Esophagus mucosa (tissue), 1 donor: ENCODE data around the gene GLT1D1. TPM values are rescaled to one million over a fixed set of nuclear protein-coding genes. Genes with fewer than 3 reads are reported as not detected.
A peak's percentile ranks its signal among the peaks of the same experiment; 100 is the strongest.
"Not testable (repeated sequence)": the region's sequence is repeated elsewhere in the genome, so short reads cannot be mapped to it uniquely, and the experiment has no call there.

Experiments used
- ATAC-seq: fragments of 200-7000 bp; cut with Tn5 transposase; one replicate; pipeline ENCODE4 v1.9.1; 2020
- total RNA-seq: library from RNA; stranded (reverse); gene quantifications from one replicate; pipeline ENCODE4 v1.2.4, GENCODE V29; 2023
- donor health status: DM: yes; HTN: yes; CAD: no.

GLT1D1 gene
- total RNA-seq, 1 donor from 2014 or later = 0.64 TPM

DNA sequence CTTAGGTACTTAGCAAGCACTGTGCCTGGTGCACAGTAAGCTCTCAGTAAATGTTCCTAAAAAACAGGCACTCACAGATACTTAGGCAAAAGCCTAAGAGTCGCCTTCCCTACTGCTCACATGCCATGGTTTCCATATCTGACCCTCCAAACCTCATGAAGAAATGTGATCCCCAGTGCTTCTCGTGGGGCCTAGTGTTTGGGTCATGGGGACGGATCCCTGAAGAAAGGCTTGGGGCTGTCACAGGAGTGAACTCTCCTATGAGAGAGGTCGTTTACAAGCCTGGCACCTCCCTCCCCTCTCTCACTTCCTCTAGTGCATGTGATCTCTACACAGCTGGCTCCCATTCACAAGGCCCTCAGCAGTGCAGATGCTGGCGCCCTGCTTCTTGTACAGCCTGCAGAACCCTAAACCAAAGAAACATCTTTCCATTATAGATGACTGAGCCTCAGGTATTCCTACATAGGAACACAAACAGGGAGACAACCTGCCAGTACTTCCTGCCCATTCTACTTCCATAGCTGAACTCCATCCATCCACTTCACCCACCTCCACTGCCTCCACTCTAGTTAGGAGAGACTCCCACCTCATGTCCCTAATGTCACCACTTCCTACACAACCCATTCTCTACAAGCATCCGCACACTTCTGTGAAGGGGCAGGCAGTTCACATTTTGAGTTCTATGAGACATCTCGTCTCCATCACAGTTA lies 32.4 kb upstream of the GLT1D1 start:
- ATAC-seq = no peak

DNA sequence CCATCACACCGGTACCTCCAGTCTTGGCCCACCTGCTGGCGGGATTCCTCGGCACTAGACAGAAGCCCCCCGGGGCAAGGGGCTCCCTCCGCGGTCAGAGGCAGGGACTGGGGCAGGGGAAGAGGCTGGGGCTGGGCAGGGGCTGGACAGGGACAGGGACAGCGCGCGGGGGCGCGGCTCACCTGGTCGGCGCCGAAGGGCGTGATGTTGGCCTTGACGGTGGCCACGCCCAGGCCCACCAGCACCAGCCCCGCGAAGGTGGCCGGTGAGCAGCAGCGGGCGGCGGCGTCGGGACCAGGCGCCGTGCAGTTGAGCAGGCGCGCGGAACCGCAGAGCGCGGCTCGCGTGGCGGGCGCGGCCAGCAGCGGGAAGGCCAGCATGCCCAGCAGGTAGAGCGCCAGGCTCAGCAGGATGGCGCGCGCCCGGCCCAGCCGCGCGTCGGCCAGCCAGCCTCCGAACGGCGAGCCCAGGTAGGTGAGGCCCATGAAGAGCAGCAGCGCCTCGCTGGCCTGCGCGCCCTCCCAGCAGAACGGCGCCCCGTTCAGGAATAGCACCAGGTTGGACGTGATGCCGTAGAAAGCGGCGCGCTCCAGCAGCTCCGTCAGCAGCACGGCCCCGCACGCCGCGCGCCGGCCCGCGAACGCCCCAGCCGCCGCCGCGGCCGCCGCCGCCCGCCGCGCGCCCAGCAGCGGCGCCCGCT lies 29.9 kb upstream of the GLT1D1 start:
- ATAC-seq = peak; percentile 57

DNA sequence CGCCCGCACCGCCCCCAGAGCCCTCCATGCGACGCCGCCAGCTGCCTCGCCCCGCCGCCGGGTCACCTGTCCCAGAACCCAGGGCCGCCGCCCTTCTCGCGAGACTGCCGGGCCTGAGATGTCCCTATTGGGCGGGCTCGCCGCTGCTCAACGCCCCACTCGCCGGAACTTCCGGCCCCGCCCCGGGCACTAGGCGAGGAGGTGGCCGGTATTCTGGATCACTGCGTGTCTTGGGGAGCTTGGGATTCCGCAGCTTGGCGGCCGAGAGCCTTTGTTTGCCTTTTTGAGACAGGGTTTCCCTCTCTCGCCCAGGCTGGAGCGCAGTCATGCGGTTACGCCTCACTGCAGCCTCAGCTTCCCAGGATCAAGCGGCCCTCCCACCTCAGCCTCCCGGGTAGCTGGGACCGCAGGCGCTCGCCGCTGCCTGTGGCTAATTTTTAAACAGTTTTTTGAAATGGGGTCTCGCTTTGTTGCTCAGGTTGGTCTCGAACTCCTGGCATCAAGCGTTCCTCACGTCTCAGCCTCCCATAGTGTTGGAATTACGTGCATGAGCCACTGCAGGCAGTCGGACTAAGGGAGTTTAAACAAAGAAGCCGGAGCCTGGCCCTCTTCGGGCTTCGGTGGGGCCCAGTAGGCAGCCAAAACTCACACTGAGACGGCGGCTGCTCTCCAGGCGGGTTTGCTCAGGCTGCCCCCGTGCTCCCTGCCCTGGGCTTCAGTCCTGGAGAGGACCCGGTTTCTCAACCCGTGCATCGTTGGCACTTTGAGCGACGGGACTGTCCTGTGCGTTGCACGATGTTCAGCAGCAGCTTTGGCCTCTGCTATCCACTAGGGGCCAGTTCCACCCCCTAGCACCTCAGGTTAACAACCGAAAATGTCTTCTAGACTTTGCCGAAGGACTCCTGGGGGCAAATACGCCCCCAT lies 29.1 kb upstream of the GLT1D1 start, which contains the start of gene SLC15A4:
SLC15A4 (minus strand) TSS at position 43 of the 924 bp plus-strand sequence; CDS start at position 28, 15 bp downstream.
- peak; percentile 99 for ATAC-seq

DNA sequence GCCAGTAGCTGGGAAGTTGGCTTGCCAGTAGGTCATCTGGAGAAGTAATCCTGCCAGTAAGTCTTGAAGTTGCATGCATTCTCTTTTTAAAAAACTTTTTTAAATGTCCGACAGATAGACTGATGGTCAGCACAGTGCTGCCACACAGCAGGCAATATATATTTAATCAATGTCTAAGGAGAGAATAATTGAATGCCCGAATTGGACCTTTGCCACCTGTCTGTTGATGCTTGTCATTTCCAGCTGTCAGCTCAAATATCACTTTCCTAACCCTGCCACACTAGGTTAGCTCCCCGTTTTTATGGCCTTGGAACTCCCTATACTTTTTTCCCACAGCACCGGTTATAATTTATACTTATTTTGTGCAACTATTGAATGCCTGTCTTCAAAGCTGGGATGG lies 27.4 kb upstream of the GLT1D1 start:
- no peak for ATAC-seq

DNA sequence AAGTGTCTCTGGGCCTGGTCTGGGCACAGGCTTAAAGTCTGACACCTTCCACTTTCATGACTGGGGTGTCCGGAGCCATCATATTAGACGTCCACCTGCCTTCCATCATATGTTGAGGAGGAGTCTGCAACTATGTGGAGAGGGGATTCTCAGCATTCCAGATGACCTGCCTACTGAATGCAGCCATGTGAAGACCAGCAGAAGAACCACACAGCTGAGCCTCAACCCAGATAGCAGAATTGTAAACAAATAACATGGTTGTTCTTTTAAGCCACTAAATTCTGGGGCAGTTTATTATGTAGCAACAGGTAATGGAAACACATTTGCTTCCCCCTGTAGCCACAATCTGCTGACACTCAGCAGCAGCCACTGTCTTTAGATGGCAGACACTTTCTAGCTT lies 25.6 kb upstream of the GLT1D1 start:
- no peak for ATAC-seq

DNA sequence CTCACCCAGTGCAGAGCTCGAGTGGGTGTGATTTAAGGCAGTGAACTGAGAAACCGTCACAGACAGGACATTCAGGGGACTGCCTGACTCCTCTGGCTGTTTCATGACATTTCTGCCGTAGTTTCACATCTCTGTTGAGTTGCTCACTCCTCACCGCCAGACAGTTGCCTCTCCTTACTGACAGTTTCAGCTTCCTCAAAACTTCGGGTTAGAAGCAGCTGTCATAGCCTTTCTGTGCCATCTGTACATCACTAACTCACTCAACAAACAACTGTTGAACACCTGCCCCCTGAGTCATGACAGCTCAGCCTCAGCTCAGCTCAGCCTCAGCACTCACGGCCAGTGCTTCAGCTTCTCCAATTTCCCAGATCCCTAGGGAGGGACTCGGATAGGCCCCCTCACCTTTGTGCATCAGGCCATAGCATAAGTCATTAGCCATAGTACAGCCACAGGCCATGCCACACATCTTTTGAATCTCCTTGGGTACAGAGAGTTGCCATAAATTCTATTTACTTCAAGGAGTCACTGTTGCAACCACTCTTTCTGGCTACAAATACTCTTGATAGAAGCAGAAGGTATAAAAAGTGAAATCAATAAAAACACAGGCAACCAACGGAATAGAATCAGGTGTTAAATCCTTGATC lies 23.3 kb upstream of the GLT1D1 start:
- peak; percentile 71 for ATAC-seq

DNA sequence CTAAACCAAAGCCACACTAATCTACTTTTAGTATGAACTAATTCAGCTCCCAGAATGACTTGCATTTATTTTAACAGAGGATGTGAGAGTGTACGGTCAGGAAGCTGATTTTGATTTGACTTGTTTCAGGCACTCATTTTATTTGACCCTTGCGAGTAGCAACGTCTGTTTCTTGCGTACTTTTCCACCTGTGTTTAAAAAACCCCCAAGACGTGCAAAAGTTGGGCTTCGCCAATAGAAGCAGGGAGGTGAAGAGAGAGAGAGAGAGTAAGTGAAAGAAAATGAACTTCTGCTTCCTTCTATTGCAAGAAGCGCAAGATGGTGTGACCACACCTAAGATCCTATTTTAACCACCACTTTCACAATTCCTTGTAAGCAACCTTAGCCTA lies 22.8 kb upstream of the GLT1D1 start:
- no peak for ATAC-seq

DNA sequence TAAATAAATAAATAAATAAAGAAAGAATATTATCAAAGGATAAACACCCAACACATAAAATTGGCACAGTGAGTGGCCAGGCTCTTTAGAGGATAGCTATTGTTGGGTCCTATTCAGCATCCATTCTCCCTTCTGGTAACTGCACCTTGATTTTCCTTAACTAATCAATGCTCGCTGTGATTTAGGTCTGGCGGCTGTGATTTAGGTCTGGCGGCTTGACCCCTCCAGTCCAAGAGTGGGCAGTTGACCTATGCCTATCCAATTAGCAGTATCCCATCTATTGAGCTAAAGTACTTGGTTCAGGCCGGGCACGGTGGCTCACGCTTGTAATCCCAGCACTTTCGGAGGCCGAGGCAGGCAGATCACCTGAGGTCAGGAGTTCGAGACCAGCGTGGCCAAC lies 19.9 kb upstream of the GLT1D1 start:
- ATAC-seq = no peak

DNA sequence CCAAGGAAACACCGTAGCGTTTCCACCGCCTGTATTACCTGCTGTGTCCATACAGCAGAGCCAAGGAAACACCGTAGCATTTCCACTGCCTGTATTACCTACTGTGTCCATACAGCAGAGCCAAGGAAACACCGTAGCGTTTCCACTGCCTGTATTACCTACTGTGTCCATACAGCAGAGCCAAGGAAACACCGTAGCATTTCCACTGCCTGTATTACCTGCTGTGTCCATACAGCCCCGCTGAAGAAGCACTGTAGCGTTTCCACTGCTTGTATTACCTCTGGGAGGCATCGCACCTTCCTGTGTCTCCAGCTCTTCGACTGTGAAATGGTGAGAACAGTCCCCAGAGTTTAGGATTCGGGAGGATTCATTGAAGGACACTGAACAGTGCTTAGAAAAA lies 13.4 kb upstream of the GLT1D1 start:
- not testable (repeated sequence) for ATAC-seq

DNA sequence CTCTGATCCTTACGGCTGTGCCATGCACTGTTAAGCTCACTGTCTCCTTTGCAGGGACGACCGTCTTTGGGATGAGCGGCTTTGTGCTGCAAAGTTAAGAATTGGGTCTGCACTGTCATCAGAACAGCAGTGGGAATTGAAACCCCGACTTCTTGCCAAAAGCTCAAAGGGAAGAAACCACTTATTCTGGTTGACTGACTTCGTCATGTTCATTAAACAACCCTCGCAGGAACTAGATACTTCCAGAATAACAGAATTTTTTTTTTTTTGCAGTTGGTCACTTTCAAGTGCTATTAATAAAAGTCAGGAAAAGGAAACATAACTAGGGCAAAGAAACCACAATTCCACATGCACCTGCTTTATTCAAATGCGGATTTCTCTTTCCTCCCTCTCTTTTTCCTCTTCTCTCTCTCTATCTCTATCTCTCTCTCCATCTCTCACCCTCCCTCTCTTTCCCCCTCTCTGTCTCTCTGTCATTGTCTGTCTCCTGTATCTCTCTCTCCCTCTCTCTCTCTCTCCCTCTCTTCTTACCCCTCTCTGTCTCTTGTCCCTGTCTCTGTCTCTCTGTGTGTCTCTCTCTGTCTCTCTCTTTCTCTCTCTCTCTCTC lies 12.3 kb upstream of the GLT1D1 start:
- ATAC-seq = no peak

DNA sequence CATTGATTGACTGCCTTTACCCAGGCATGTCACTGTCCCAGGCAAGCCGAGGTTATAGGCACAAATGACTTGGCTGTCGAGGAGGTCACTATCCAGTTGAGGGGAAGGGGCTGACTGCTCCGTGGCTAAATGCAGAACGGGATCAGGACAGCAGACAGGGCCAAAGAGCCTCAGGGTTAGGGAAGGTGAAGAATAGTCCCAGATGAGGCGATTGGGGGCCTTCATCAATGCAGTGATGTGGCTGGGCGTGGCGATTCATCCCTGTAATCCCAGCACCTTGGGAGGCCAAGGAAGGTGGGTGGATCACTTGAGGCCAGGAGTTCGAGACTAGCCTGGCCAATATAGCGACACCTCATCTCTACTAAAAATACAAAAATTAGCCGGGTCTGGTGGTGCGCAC lies 10.7 kb upstream of the GLT1D1 start:
- ATAC-seq = no peak

DNA sequence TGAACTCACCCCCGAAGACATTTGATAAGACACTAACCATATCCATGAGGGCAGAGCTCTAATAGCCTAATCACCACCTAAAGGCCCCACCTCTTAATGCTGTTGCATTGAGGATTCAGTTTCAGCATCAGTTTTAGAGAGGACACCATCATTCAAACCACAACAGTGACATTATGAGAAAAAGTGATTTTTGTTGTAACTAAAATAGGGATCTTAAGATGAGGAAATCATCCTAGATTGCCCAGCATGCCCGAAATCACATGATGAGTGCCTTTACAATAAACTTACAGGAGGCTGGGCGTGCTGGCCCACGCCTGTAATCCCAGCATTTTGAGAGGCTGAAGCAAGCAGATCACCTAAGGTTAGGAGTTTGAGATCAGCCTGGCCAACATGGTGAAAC lies 9.7 kb upstream of the GLT1D1 start:
- ATAC-seq = no peak

DNA sequence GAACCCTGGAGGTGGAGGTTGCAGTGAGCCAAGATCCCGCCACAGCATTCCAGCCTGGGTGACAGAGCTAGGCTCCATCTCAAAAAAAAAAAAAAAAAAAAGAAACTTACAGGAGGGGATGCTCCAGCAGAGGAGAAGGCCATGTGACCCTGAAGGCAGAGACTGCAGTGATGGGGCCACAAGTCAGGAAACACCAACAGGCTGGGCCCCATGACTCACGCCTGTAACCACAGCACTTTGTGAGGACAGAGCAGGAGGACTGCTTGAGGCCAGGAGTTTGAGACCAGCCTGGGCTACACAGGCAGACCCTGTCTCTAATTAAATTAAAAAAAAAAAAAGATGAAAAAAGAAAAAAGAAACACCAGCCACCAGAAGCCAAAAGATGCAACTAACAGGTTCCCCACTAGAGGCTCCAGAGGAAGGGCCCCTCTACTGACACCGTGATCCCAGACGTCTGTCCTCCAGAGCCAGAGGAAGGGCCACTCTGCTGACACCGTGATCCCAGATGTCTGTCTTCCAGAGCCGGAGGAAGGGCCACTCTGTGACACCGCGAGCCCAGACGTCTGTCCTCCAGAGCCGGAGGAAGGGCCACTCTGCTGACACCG lies 9.1 kb upstream of the GLT1D1 start:
- no peak for ATAC-seq

DNA sequence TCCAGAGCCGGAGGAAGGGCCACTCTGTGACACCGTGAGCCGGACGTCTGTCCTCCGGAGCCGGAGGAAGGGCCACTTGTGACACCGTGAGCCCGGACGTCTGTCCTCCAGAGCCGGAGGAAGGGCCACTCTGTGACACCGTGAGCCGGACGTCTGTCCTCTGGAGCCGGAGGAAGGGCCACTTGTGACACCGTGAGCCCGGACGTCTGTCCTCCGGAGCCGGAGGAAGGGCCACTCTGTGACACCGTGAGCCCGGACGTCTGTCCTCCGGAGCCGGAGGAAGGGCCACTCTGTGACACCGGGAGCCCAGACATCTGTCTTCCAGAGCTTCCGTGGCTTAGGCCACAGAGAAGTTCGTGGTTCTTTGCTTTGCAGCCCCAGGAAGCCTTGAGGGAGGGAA lies 6.6 kb upstream of the GLT1D1 start:
- ATAC-seq = not testable (repeated sequence)

DNA sequence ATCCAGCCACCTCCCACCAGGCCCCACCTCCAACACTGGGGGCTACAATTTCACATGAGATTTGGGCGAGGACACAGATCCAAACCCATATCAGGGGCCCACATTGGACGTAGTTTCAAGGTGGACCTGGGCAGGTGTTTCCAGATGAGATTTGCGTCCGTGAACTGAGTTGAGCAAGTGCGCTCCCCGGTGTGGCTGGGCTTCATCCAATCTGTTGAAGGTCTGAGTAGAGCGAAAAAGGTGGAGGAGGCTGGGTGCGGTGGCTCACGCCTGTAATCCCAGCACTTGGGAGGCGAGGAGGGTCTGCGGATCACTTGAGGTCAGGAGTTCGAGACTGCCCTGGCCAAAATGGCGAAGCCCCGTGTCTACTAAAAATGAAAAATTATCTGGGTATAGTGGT lies 4.9 kb upstream of the GLT1D1 start:
- ATAC-seq = no peak

DNA sequence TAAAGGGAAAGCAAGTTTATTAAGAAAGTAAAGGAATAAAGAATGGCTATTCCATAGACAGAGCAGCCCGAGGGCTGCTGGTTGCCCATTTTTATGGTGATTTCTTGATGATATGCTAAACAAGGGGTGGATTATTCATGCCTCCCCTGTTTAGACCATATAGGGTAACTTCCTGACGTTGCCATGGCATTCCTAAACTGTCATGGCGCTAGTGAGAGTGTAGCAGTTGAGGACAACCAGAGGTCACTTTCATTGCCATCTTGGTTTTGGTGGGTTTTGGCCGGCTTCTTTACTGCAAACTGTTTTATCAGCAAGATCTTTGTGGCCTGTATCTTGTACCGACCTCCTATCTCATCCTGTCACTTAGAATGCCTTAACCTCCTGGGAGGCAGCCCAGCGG lies 3.5 kb upstream of the GLT1D1 start:
- not testable (repeated sequence) for ATAC-seq

DNA sequence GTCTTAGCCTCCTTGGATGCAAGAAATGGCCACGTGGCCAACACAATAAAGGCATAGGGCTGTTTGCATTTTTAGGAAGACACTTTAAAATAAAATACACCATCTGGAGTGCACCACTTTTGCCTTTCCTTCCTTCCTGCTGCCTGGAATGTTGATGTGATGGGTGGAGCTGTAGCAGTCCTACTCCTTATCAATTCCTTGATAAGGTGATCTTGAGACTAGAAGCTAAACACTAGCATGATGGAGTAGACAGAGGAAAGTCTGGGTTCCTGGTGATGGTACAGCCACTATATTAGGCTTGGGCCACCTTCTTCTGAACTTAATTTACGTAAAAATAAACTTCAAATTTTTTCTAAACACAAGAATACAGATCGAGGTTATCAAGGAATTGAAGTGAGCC lies 2.9 kb upstream of the GLT1D1 start:
- ATAC-seq = no peak

DNA sequence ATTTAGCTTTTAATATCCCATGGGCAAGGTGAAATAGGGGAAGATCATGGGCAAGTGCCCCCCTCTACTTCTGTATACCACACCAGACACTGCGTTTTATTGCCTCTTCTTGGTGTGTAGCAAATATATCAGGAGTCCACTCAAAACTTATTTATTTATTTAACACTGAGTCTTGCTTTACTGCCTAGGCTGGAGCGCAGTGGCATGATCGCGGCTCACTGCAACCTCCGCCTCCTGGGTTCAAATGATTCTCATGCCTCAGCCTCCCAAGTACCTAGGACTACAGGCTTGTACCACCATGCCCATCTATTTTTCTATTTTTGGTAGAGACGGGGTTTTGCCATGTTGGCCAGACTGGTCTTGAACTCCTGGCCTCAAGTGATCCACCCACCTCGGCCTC lies 1.8 kb upstream of the GLT1D1 start:
- ATAC-seq = not testable (repeated sequence)

DNA sequence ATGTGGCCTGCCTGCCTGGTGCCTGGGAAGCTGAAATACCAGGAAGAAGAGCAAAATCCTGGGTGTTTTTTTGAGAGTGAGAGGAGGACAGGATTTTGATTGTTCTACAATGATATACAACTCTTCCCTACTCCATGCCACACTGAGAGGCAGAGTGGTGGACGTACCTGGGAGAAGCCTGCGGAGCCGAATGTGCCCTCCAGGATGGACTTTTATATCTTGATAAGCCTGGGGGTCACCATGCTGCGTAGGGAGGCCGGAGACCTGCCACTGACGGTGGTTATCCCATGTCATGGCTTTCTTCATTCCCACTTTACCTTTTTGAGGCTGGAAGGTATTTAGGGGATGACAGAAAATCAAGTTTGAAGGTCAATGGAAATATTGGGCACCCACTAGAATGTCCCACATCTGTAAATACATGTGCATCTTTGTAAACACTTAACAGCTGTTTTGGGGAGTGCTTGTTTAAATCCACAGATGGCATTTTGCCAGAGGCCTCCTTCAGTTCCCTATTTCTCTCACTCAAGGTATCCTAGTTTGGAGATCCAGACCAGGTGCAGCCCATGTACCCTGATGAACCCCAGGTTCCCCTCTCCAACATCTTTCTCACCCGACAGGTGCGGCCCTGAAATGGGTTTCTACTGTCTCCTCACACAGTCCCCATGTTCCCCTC lies 1.1 kb upstream of the GLT1D1 start:
- ATAC-seq = no peak

DNA sequence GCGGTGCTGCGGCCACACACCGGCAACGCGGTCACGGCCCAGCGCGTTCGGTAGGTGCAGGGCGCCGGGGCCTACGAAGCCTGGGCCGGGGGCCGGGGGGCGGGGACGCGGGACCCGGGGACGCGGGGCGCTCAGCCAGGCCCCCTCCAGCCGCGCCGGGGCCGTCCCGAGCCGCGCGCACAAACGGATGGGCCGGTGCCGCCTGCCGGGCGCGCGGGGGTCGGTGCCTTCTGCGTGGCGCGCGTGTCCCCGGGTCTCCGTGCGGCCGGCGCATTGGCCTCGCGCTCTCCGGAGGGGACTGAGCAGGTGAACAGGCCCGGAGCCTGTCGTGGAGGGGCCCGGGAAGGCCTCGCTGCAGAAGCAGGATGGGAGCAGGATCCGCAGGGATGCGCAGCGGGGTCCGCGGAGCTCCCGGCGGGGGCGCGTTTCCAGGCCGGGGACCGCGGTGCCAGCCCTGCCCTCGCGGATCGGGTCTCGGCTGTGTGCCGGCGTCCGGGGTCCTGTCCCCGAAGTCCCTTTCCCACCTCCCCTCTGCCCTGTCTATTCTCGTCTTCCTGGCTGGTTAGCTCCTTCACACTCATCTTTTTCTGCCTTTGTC lies 421 bp downstream of the GLT1D1 start:
- peak; percentile 15 for ATAC-seq
